HepG2 (cell line): ENCODE measurements around the gene LEPR. TPM values are rescaled to one million over a fixed set of nuclear protein-coding genes. Genes with fewer than 3 reads are reported as not detected.

ENCODE experiments used
- AKAP8 ChIP-seq: sonication (generic); formaldehyde crosslinking; IDR thresholded peaks from 2 replicates; pipeline ENCODE4 v1.5.1; 2020; ENCODE audit warnings: mild to moderate bottlenecking, missing genetic modification reagents
- FIP1L1 ChIP-seq: fragments of 200-400 bp; formaldehyde crosslinking; IDR thresholded peaks from 2 replicates; pipeline ENCODE4 v1.6.1; 2018; ENCODE audit warnings: low read depth, mild to moderate bottlenecking, low read length, moderate library complexity, borderline replicate concordance; ENCODE audit not compliant: insufficient read depth
- KAT2B ChIP-seq: fragments of 150-350 bp; IDR thresholded peaks from 2 replicates; pipeline ENCODE4 v1.6.1; 2014; ENCODE audit warnings: low read depth, low read length, borderline replicate concordance
- MBD4 ChIP-seq: IDR thresholded peaks from 2 replicates; pipeline ENCODE4 v1.6.1; 2012; ENCODE audit warnings: low read length, inconsistent platforms, borderline replicate concordance
- RAD51 ChIP-seq: fragments of 450-650 bp; IDR thresholded peaks from 2 replicates; pipeline ENCODE4 v1.6.1; 2016; ENCODE audit warnings: borderline replicate concordance
- SOX13 ChIP-seq, 3 experiments: fragments of 450-650 bp in 1 of 3; sonication (generic) in 1 of 3; formaldehyde crosslinking in 1 of 3; IDR thresholded peaks in 2 of 3; conservative IDR thresholded peaks in 1 of 3; 2 replicates each; pipeline versions ENCODE4 v1.5.0 to v1.6.1; 2016 to 2020; ENCODE audit warnings: antibody characterized with exemption in 1 of 3, mild to moderate bottlenecking in 1 of 3, missing compliant biosample characterization in 1 of 3, missing genetic modification reagents in 1 of 3, moderate library complexity in 1 of 3
- TEAD3 ChIP-seq: optimal IDR thresholded peaks from 2 replicates; pipeline ENCODE3; 2016; ENCODE audit warnings: borderline replicate concordance
- ZNF446 ChIP-seq: sonication (generic); formaldehyde crosslinking; IDR thresholded peaks from 2 replicates; pipeline ENCODE4 v1.5.0; 2020; ENCODE audit warnings: mild to moderate bottlenecking, missing genetic modification reagents
- ZSCAN20 ChIP-seq: sonication (generic); formaldehyde crosslinking; IDR thresholded peaks from 2 replicates; pipeline ENCODE4 v1.4.0; 2020; ENCODE audit warnings: missing genetic modification reagents, mild to moderate bottlenecking, borderline replicate concordance
- polyA plus RNA-seq, 8 experiments: library from polyadenylated mRNA; depleted of rRNA in 3 of 8; stranded (reverse) in 7 of 8; unstranded in 1 of 8; fragments of >200 nt; fragmentation: Illumina TruSeq in 4 of 8; extraction: Trizol in 4 of 8; gene quantifications; 2 replicates each; pipeline versions ENCODE4 v1.2.1 to v1.2.3, GENCODE V29; 2011 to 2016; ENCODE audit warnings: low read depth in 4 of 8, missing spikeins in 1 of 8, mixed read lengths in 1 of 8; ENCODE audit not compliant: insufficient read depth in 1 of 8
- total RNA-seq, 5 experiments: library from RNA; depleted of rRNA; stranded (reverse); fragments of >200 nt; fragmentation: Illumina TruSeq; extraction: Trizol; gene quantifications; 2 replicates each; pipeline ENCODE4 v1.2.3, GENCODE V29; 2016; ENCODE audit warnings: low read depth in 1 of 5
- TF ChIP-seq, protein P1 (sequence below): sonication (generic); formaldehyde crosslinking; IDR thresholded peaks from 2 replicates; pipeline ENCODE4 v1.4.0; 2020; ENCODE audit warnings: missing genetic modification reagents
- TF ChIP-seq, protein P2 (sequence below): sonication (generic); formaldehyde crosslinking; IDR thresholded peaks from 2 replicates; pipeline ENCODE4 v1.5.0; 2020; ENCODE audit warnings: mild to moderate bottlenecking, missing genetic modification reagents
- TF ChIP-seq, protein P3 (sequence below): sonication (generic); formaldehyde crosslinking; IDR thresholded peaks from 2 replicates; pipeline ENCODE4 v1.5.0; 2020; ENCODE audit warnings: mild to moderate bottlenecking, missing genetic modification reagents

Gene LEPR
- total and polyA plus RNA-seq, 2 of the 13 experiments (the other 11 are each of a cell fraction or from before 2014, with no cell fraction given): 0.60 to 1.7 TPM

DNA sequence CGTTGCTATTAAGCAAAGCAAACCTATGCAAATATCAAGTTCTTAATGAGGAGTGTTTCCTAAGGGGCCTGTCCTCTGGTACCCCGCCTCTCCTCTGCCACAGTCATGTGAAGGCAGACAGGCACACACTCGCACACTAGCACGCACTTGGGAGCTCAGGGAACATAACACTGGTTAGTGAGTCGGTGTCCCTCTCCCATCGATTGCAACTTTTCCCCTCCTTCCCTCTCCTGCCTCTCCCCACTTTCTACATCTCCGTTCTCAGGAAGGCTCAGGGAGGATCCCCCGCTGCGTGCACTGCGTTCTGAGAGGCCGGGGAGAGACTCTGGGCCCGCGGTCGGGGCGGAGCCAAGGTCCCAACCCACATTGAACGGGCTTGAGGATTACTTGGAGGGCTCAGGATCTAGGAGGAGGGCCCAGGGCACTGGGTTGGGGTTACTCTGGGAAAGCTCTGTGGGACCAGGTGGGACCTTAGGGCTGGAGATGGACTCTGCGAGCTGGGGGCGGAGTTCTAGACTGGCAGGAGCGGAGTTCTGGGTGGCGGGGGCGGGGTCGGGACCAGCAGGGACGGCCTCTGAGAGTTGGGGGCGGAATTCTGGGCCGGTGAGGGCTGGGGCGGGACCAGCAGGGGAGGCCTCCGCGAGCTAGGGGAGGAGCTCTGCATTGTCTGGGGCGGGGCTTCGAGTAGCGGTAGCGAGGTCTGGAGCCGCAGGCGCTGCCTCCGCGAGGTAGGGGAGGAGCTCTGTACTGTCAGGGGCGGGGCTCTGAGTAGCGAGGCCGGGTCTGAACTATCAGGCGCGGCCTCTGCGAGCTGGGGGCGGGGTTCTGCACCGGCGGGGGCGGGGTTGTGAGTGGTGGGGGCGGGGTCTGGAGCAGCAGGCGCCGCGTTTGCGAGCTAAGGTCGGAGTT, 533 bp upstream of the LEPR start (continued):
- no peak for TF ChIP-seq ZNF446 (CRISPR knock-in tag)
- TF ChIP-seq, protein P1, sequence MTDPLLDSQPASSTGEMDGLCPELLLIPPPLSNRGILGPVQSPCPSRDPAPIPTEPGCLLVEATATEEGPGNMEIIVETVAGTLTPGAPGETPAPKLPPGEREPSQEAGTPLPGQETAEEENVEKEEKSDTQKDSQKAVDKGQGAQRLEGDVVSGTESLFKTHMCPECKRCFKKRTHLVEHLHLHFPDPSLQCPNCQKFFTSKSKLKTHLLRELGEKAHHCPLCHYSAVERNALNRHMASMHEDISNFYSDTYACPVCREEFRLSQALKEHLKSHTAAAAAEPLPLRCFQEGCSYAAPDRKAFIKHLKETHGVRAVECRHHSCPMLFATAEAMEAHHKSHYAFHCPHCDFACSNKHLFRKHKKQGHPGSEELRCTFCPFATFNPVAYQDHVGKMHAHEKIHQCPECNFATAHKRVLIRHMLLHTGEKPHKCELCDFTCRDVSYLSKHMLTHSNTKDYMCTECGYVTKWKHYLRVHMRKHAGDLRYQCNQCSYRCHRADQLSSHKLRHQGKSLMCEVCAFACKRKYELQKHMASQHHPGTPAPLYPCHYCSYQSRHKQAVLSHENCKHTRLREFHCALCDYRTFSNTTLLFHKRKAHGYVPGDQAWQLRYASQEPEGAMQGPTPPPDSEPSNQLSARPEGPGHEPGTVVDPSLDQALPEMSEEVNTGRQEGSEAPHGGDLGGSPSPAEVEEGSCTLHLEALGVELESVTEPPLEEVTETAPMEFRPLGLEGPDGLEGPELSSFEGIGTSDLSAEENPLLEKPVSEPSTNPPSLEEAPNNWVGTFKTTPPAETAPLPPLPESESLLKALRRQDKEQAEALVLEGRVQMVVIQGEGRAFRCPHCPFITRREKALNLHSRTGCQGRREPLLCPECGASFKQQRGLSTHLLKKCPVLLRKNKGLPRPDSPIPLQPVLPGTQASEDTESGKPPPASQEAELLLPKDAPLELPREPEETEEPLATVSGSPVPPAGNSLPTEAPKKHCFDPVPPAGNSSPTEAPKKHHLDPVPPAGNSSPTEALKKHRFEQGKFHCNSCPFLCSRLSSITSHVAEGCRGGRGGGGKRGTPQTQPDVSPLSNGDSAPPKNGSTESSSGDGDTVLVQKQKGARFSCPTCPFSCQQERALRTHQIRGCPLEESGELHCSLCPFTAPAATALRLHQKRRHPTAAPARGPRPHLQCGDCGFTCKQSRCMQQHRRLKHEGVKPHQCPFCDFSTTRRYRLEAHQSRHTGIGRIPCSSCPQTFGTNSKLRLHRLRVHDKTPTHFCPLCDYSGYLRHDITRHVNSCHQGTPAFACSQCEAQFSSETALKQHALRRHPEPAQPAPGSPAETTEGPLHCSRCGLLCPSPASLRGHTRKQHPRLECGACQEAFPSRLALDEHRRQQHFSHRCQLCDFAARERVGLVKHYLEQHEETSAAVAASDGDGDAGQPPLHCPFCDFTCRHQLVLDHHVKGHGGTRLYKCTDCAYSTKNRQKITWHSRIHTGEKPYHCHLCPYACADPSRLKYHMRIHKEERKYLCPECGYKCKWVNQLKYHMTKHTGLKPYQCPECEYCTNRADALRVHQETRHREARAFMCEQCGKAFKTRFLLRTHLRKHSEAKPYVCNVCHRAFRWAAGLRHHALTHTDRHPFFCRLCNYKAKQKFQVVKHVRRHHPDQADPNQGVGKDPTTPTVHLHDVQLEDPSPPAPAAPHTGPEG: no peak; the same call in 1 of the 2 replicates
- no peak for TF ChIP-seq MBD4
- TF ChIP-seq, protein P2, sequence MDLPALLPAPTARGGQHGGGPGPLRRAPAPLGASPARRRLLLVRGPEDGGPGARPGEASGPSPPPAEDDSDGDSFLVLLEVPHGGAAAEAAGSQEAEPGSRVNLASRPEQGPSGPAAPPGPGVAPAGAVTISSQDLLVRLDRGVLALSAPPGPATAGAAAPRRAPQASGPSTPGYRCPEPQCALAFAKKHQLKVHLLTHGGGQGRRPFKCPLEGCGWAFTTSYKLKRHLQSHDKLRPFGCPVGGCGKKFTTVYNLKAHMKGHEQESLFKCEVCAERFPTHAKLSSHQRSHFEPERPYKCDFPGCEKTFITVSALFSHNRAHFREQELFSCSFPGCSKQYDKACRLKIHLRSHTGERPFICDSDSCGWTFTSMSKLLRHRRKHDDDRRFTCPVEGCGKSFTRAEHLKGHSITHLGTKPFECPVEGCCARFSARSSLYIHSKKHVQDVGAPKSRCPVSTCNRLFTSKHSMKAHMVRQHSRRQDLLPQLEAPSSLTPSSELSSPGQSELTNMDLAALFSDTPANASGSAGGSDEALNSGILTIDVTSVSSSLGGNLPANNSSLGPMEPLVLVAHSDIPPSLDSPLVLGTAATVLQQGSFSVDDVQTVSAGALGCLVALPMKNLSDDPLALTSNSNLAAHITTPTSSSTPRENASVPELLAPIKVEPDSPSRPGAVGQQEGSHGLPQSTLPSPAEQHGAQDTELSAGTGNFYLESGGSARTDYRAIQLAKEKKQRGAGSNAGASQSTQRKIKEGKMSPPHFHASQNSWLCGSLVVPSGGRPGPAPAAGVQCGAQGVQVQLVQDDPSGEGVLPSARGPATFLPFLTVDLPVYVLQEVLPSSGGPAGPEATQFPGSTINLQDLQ (CRISPR knock-in tag): no peak
- no peak for TF ChIP-seq KAT2B
- TF ChIP-seq FIP1L1: no peak
- TF ChIP-seq AKAP8: no peak
- no peak for TF ChIP-seq RAD51
- TF ChIP-seq SOX13 (IDR thresholded peaks at IDR 0.05): no peak
- TF ChIP-seq SOX13 (CRISPR knock-in tag; conservative IDR thresholded peaks at IDR 0.05 in 1 of 2, IDR thresholded peaks at IDR 0.05 in 1 of 2): no peak
- TF ChIP-seq ZSCAN20 (CRISPR knock-in tag): no peak
- TF ChIP-seq TEAD3 (CRISPR knock-in tag): no peak
- TF ChIP-seq, protein P3, sequence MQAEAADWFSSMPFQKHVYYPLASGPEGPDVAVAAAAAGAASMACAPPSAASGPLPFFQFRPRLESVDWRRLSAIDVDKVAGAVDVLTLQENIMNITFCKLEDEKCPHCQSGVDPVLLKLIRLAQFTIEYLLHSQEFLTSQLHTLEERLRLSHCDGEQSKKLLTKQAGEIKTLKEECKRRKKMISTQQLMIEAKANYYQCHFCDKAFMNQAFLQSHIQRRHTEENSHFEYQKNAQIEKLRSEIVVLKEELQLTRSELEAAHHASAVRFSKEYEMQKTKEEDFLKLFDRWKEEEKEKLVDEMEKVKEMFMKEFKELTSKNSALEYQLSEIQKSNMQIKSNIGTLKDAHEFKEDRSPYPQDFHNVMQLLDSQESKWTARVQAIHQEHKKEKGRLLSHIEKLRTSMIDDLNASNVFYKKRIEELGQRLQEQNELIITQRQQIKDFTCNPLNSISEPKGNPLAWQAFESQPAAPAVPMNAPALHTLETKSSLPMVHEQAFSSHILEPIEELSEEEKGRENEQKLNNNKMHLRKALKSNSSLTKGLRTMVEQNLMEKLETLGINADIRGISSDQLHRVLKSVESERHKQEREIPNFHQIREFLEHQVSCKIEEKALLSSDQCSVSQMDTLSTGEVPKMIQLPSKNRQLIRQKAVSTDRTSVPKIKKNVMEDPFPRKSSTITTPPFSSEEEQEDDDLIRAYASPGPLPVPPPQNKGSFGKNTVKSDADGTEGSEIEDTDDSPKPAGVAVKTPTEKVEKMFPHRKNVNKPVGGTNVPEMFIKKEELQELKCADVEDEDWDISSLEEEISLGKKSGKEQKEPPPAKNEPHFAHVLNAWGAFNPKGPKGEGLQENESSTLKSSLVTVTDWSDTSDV: no peak
